ENCODE measurements around the gene NCAPH2.
A peak's percentile ranks its signal among the peaks of the same experiment; 100 is the strongest.

Gene NCAPH2

GRCh38 chr22:50525104-50525857 lies 17.3 kb downstream of the NCAPH2 start, which contains the start of gene SCO2:
TSS of gene SCO2 (minus strand) at chr22:50525598. CDS start at chr22:50524411, 1,187 bp downstream.
- peak; percentile 84 to 98 (median 95) for DNase-seq
- intact Hi-C loops (cut with DNase I): loop anchor here (2.0 to 5.0 kb wide), 2 partner anchors 16 to 57 kb away; partner anchors contain the start of genes CHKB and NCAPH2

DNA sequence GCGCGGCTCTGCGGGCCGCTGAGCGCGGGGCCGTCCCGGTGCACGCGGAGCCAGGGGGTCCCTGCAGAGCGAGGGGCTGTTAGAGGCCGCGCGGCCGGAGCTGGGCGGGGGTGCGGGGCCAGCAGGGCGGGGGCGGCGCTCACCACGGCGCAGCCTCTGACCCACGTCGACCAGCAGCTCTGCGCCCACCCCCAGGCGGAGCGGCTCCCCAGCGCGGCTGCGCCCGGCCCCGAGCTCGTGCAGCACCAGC lies 17.8 kb downstream of the NCAPH2 start:
- peak in 4 of 42 donors; percentile 57 to 78 (median 71) for DNase-seq
- intact Hi-C loops (cut with DNase I): loop anchor here (2.0 to 5.0 kb wide), 2 partner anchors 17 to 57 kb away; partner anchors contain the start of genes CHKB and NCAPH2

DNA sequence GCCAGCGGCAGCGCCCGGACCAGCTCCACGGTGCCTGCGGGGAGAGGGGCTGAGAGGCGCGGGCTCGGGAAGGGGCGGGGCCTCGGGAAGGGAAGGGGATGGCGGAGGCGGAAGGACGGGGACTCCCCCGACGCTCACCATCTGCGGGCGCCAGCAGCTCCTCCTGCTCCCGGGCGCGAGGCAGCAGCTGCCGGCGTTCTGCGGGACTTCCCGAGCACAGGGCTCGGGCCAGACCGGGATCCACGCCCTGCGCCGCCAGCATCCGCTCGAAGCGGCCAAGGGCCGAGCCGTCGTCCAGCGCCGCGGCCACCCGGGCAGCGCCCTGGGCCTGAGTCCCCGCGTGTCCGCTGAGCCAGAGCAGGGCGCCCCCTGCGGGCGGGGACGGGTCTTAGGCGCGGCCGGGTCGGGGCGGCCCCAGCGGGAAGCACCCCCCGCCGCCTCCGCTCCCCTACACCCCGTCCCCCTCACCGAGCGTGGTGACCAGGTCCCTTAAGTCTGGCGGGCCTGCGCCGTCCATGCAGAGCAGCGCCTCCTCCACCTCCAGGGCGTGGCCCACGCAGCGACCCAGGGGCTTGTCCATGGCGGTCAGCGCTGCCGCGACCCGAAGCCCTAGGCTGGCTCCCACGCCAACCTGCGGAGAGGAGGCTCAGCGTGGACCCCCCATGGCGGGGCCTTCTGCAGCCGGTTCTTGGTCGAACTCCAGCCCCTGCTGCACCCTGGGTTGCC lies 18.2 kb downstream of the NCAPH2 start:
- intact Hi-C loops (cut with DNase I): loop anchor here (5.0 kb wide), 1 partner anchor 56 kb away; the partner anchor contains the start of gene CHKB
- DNase-seq: peak in 37 of 42 donors; percentile 54 to 83 (median 70)

GRCh38 chr22:50526834-50527801 lies 19.1 kb downstream of the NCAPH2 start:
- intact Hi-C loops (cut with DNase I): loop anchor here (5.0 kb wide), 1 partner anchor 55 kb away; the partner anchor contains the start of gene CHKB
- peak in 7 of 42 donors; percentile 22 to 64 (median 39) for DNase-seq

DNA sequence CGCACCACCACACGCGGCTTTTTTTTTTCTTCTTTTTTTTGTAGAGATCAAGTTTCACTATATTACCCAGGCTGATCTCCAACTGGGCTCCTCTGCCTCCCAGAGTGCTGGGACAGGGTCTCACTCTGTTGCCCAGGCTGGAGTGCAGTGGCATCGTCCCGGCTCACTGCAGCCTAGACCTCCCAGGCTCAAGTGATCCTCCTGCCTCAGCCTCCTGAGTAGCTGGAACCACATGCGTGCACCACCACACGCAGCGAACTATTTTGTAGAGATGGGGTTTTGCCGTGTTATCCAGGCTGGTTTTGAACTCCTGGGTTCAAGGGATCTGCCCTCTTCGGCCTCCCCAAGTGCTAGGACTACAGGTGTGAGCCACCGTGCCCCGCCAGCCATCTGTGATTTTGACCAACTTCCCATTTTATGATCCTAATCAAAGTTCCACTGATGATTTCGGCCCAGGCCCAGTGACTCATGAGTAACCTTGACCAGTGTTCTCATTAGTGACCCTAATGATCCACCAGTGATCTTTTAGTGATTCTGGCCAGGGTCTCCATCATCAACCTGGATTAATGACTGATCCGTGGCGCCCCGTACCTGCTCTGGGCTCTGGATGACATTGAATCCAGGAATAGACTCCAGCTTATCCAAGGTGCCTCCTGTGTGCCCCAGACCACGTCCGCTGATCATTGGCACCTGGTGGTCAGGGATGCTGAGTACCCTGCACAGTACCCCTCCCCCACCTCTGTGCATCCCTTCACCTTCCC lies 20.1 kb downstream of the NCAPH2 start:
- no peak for DNase-seq
- intact Hi-C loops (cut with DNase I): loop anchor here (5.0 kb wide), 1 partner anchor 54 kb away; the partner anchor contains the start of gene CHKB

- DNase-seq: no peak
- intact Hi-C loops (cut with DNase I): loop anchor here (5.0 kb wide), 1 partner anchor 53 kb away; the partner anchor contains the start of gene CHKB
These were observed 20.8 kb downstream of the NCAPH2 start for GRCh38 chr22:50528682-50529415.

DNA sequence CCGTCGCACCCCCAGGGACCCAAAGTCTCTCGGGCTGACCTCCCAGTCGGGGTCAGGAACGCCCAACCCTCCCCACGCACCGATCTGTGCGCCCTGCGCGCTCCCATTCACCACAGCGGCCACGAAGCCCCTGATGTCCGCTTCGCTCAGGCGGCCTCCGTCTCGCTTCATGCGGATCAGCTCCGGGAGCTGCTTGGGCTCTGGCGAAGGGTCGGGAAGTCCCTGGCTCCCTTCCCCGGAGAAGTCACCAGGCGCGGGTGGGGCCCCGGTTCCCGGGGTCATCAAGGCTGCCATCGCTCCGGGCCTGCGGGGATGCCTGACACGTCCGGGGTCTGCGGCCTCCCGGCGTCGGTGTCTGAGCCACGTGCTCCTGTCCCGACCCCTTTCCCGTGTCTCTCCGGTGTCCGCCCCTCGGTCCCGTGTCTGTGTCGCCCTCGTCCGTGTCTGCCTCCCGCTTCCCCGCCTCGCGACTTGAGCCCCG lies 21.4 kb downstream of the NCAPH2 start:
- DNase-seq: no peak
- intact Hi-C loops (cut with DNase I): loop anchor here (5.0 kb wide), 1 partner anchor 53 kb away; the partner anchor contains the start of gene CHKB

DNA sequence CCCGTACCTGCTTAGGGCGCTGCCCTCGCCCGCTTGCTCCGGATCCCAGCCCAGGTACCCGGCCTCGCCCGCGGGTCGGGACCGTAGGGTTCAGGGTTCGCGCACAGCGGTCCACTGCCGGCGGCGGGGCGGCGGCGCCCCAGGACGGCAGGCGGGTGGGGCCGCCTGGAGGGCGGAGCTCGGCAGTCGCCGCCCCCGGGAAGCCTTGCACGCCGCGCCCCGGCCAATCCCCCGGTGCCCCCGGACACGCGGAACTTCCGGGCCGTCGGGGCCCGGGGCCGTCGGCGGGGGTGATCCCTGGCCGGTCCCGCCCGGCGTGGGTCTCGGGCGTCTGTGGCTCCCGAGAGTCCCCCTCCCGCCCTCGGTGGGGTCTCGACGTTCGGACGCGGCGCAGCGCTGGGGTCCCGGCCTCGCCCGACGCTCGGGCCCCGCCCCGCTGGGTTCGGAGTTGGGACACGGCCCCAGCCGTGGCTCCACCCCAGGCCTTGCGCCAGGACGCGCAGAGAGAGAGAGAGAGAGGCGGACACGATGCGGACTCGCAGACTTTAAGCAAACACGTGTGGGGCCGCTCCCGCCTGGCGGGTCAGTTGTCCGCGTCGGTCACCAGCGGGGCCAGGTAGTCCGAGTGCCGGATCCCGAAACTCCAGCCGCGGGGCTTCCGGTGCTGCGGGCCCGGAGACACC lies 22.0 kb downstream of the NCAPH2 start, which contains the start of gene TYMP:
Gene TYMP, minus strand, starts transcription at position 116 of the 683 bp plus-strand sequence. CDS start 303 bp downstream, outside the sequence.
- peak in 8 of 42 donors; percentile 34 to 52 (median 42) for DNase-seq
- intact Hi-C loops (cut with DNase I): loop anchor here (5.0 kb wide), 1 partner anchor 52 kb away; the partner anchor contains the start of gene CHKB

DNA sequence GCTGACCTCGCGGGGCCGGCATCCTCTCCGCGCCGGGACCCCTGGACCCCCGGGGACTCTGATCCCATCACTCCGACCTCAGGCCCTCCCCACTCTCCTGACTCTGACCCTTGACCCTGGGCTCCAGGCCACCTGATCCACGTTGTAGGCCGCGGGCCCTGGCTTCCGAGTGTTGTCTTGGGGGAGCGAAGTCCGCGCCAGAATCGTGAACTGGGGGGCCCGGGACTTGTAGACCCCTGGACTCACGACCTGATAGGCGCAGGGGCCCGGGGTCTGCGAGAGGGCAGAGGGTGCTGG lies 22.5 kb downstream of the NCAPH2 start:
- no peak for DNase-seq
- intact Hi-C loops (cut with DNase I): no loop called here

GRCh38 chr22:50530877-50531545 lies 23.0 kb downstream of the NCAPH2 start:
- intact Hi-C loops (cut with DNase I): no loop called here
- peak in 12 of 42 donors; percentile 21 to 64 (median 48) for DNase-seq

- no peak for DNase-seq
- intact Hi-C loops (cut with DNase I): no loop called here
These were observed 23.5 kb downstream of the NCAPH2 start for GRCh38 chr22:50531546-50531961.

- peak in 2 of 42 donors; percentile 38 to 51 for DNase-seq
- intact Hi-C loops (cut with DNase I): no loop called here
These were observed 24.1 kb downstream of the NCAPH2 start for GRCh38 chr22:50531962-50532674.

- intact Hi-C loops (cut with DNase I): no loop called here
- no peak for DNase-seq
These were observed 25.1 kb downstream of the NCAPH2 start for GRCh38 chr22:50532824-50533796.
